GM18870 (cell line): ENCODE measurements around the gene ERICH3.

ENCODE experiments used
- ATAC-seq: cut with Tn5 transposase; IDR thresholded peaks from one replicate; pipeline ENCODE4 v1.9.1; 2021; ENCODE audit warnings: moderate library complexity; ENCODE audit not compliant: unreplicated experiment

Gene ERICH3

GRCh38 chr1:74522148-74522547 is 151.4 kb downstream of the ERICH3 start:
- no peak for ATAC-seq
